HEK293 (cell line): Measurements from ENCODE around the gene TCEAL4.

Source experiments
- CTCF ChIA-PET: fragments of 350-600 bp; formaldehyde crosslinking; extraction: SDS; loops from one replicate; lab custom pipeline; 2021; ENCODE audit warnings: antibody characterized with exemption; lab: Yijun Ruan, JAX
- POLR2A ChIA-PET: fragments of 300-600 bp; formaldehyde crosslinking; extraction: SDS; loops from one replicate; lab custom pipeline; 2020; ENCODE audit warnings: antibody characterized with exemption, inconsistent platforms; lab: Yijun Ruan, JAX
- H3K27ac ChIP-seq: fragments of 200-500 bp; sonication (Bioruptor generic); 2 replicates; pipeline ENCODE4 v1.5.1; 2014; ENCODE audit warnings: low read depth, low read length, control low read depth, inconsistent platforms; ENCODE audit errors: extremely low read depth
- H3K36me3 ChIP-seq, 2 experiments: fragments of 200-500 bp in 1 of 2; sonication (Bioruptor generic) in 1 of 2; 1 replicate in 1 of 2; 2 replicates in 1 of 2; pipeline ENCODE4 v1.5.1; 2014 to 2017; ENCODE audit warnings: inconsistent platforms in 2 of 2, low read length in 2 of 2; ENCODE audit not compliant: control insufficient read depth in 2 of 2, insufficient read depth in 1 of 2
- H3K4me1 ChIP-seq: fragments of 200-500 bp; sonication (Bioruptor generic); 2 replicates; pipeline ENCODE4 v1.5.1; 2014; ENCODE audit warnings: mild to moderate bottlenecking, low read length, inconsistent platforms; ENCODE audit not compliant: control insufficient read depth, insufficient read depth
- H3K4me3 ChIP-seq: 2 replicates; pipeline ENCODE4 v1.5.1; 2011; ENCODE audit warnings: low read depth, mild to moderate bottlenecking, control low read depth, low read length, moderate library complexity
- H3K9me3 ChIP-seq: fragments of 200-500 bp; sonication (Bioruptor generic); 2 replicates; pipeline ENCODE4 v1.5.1; 2014; ENCODE audit warnings: low read depth, low read length, inconsistent platforms; ENCODE audit not compliant: control insufficient read depth, insufficient read depth
- BCL11B ChIP-seq: fragments of 450-650 bp; formaldehyde crosslinking; IDR thresholded peaks from 2 replicates; pipeline ENCODE4 v1.5.1; 2016; ENCODE audit warnings: low read depth, missing biosample characterization, missing genetic modification characterization
- KLF16 ChIP-seq: fragments of 450-650 bp; formaldehyde crosslinking; IDR thresholded peaks from 2 replicates; pipeline ENCODE4 v1.5.1; 2017; ENCODE audit warnings: missing biosample characterization, missing genetic modification characterization
- KLF9 ChIP-seq: fragments of 450-650 bp; formaldehyde crosslinking; IDR thresholded peaks from 2 replicates; pipeline ENCODE4 v1.5.1; 2016; ENCODE audit warnings: missing biosample characterization, missing genetic modification characterization, low read depth
- PRDM1 ChIP-seq: fragments of 450-650 bp; formaldehyde crosslinking; IDR thresholded peaks from 2 replicates; pipeline ENCODE4; 2016; ENCODE audit warnings: missing biosample characterization, missing genetic modification characterization
- RBAK ChIP-seq: fragments of 450-650 bp; formaldehyde crosslinking; IDR thresholded peaks from 2 replicates; pipeline ENCODE4 v1.5.1; 2016; ENCODE audit warnings: missing biosample characterization, missing genetic modification characterization
- SCRT2 ChIP-seq: fragments of 450-650 bp; formaldehyde crosslinking; IDR thresholded peaks from 2 replicates; pipeline ENCODE4 v1.5.1; 2016; ENCODE audit warnings: missing biosample characterization, missing genetic modification characterization
- TCF7L2 ChIP-seq: IDR thresholded peaks from 2 replicates; pipeline ENCODE4 v1.6.1; 2011; ENCODE audit warnings: low read depth, mild to moderate bottlenecking, inconsistent platforms, low read length, moderate library complexity, borderline replicate concordance
- ZNF112 ChIP-seq: fragments of 450-650 bp; formaldehyde crosslinking; IDR thresholded peaks from 2 replicates; pipeline ENCODE4 v1.5.0; 2017; ENCODE audit warnings: missing biosample characterization, missing genetic modification characterization
- ZNF121 ChIP-seq: fragments of 450-650 bp; formaldehyde crosslinking; IDR thresholded peaks from 2 replicates; pipeline ENCODE4 v1.5.1; 2016; ENCODE audit warnings: missing biosample characterization, missing genetic modification characterization
- ZNF146 ChIP-seq: fragments of 450-650 bp; formaldehyde crosslinking; IDR thresholded peaks from 2 replicates; pipeline ENCODE4 v1.5.1; 2016; ENCODE audit warnings: missing biosample characterization, missing genetic modification characterization
- ZNF169 ChIP-seq: fragments of 450-650 bp; formaldehyde crosslinking; IDR thresholded peaks from 2 replicates; pipeline ENCODE4 v1.5.1; 2016; ENCODE audit warnings: missing biosample characterization, missing genetic modification characterization
- ZNF211 ChIP-seq: fragments of 450-650 bp; formaldehyde crosslinking; IDR thresholded peaks from 2 replicates; pipeline ENCODE4 v1.5.1; 2016; ENCODE audit warnings: low read depth, missing biosample characterization, missing genetic modification characterization
- ZNF223 ChIP-seq: fragments of 450-650 bp; formaldehyde crosslinking; IDR thresholded peaks from 2 replicates; pipeline ENCODE4 v1.5.1; 2016; ENCODE audit warnings: missing biosample characterization, missing genetic modification characterization
- ZNF248 ChIP-seq: fragments of 450-650 bp; formaldehyde crosslinking; IDR thresholded peaks from 2 replicates; pipeline ENCODE4 v1.5.1; 2017; ENCODE audit warnings: missing biosample characterization, missing genetic modification characterization
- ZNF510 ChIP-seq: fragments of 450-650 bp; formaldehyde crosslinking; IDR thresholded peaks from 2 replicates; pipeline ENCODE4 v1.5.1; 2018; ENCODE audit warnings: mild to moderate bottlenecking, missing genetic modification characterization, missing biosample characterization; ENCODE audit not compliant: insufficient replicate concordance
- ZNF600 ChIP-seq: fragments of 450-650 bp; formaldehyde crosslinking; IDR thresholded peaks from 2 replicates; pipeline ENCODE4 v1.5.1; 2016; ENCODE audit warnings: missing biosample characterization, missing genetic modification characterization
- ZNF629 ChIP-seq: fragments of 450-650 bp; formaldehyde crosslinking; IDR thresholded peaks from 2 replicates; pipeline ENCODE4 v1.5.1; 2017; ENCODE audit warnings: missing biosample characterization, missing genetic modification characterization
- ZNF664 ChIP-seq: fragments of 450-650 bp; formaldehyde crosslinking; IDR thresholded peaks from 2 replicates; pipeline ENCODE4 v1.5.1; 2016; ENCODE audit warnings: missing biosample characterization, missing genetic modification characterization
- ZNF792 ChIP-seq: fragments of 450-650 bp; formaldehyde crosslinking; IDR thresholded peaks from 2 replicates; pipeline ENCODE4 v1.5.1; 2016; ENCODE audit warnings: missing biosample characterization, missing genetic modification characterization
- TF ChIP-seq, protein P1 (sequence below): fragments of 450-650 bp; formaldehyde crosslinking; IDR thresholded peaks from 2 replicates; pipeline ENCODE4; 2016; ENCODE audit warnings: missing biosample characterization, missing genetic modification characterization
- TF ChIP-seq, protein P2 (sequence below): fragments of 450-650 bp; formaldehyde crosslinking; IDR thresholded peaks from 2 replicates; pipeline ENCODE4 v1.5.1; 2017; ENCODE audit warnings: missing biosample characterization, missing genetic modification characterization
- TF ChIP-seq, protein P3 (sequence below): fragments of 450-650 bp; formaldehyde crosslinking; IDR thresholded peaks from 2 replicates; pipeline ENCODE4 v1.5.1; 2016; ENCODE audit warnings: missing biosample characterization, missing genetic modification characterization
- TF ChIP-seq, protein P4 (sequence below): fragments of 450-650 bp; formaldehyde crosslinking; IDR thresholded peaks from 2 replicates; pipeline ENCODE4 v1.5.1; 2016; ENCODE audit warnings: missing biosample characterization, missing genetic modification characterization
- TF ChIP-seq, protein P5 (sequence below): fragments of 450-650 bp; IDR thresholded peaks from 2 replicates; pipeline ENCODE4 v1.5.1; 2018; ENCODE audit warnings: missing biosample characterization, missing genetic modification characterization
- TF ChIP-seq, protein P6 (sequence below): sonication (generic); formaldehyde crosslinking; IDR thresholded peaks from 2 replicates; pipeline ENCODE4 v1.8.1; 2022; ENCODE audit warnings: mild to moderate bottlenecking, moderate library complexity, missing genetic modification reagents

The TCEAL4 gene

DNA sequence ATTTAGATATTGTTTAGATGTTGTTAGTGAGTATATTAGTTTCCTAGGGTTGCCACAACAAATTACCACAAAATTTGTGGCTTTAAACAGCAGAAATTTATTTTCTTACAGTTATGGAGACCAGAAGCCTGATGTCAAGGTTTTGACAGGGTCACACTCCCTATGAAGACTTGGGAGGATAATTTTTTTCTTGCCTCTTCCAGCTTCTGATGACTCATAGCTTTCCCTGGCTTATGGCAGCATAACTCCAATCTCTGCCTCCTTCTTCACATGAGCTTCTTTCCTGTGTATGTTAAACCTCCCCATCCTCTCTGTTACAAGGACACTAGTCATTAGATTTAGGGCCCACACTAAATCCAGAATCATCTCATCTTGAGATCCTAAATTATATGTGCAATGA, 45.2 kb upstream of the TCEAL4 start:
- H3K4me3 ChIP-seq = no peak overlapping the region
- ChIA-PET POLR2A (no interaction called here), CTCF (interaction anchor here (0.5 kb wide), 1 partner anchor 18 kb away, joined by 5 read pairs; no protein-coding TSS in a partner anchor)
- TF ChIP-seq ZNF664 (tag by site-specific recombination) (no peak), ZNF169 (tag by site-specific recombination) (no peak), KLF9 (no peak), ZNF629 (no peak), ZNF112 (tag by site-specific recombination) (no peak), PRDM1 (tag by site-specific recombination) (no peak)
- TF ChIP-seq, protein P1, sequence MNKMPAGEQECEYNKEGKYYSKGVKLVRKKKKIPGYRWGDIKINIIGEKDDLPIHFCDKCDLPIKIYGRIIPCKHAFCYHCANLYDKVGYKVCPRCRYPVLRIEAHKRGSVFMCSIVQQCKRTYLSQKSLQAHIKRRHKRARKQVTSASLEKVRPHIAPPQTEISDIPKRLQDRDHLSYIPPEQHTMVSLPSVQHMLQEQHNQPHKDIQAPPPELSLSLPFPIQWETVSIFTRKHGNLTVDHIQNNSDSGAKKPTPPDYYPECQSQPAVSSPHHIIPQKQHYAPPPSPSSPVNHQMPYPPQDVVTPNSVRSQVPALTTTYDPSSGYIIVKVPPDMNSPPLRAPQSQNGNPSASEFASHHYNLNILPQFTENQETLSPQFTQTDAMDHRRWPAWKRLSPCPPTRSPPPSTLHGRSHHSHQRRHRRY (tag by site-specific recombination) = no peak
- TF ChIP-seq, protein P2, sequence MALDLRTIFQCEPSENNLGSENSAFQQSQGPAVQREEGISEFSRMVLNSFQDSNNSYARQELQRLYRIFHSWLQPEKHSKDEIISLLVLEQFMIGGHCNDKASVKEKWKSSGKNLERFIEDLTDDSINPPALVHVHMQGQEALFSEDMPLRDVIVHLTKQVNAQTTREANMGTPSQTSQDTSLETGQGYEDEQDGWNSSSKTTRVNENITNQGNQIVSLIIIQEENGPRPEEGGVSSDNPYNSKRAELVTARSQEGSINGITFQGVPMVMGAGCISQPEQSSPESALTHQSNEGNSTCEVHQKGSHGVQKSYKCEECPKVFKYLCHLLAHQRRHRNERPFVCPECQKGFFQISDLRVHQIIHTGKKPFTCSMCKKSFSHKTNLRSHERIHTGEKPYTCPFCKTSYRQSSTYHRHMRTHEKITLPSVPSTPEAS (tag by site-specific recombination) = no peak
- no peak overlapping the region for H3K27ac ChIP-seq
- H3K4me1 ChIP-seq = no peaks in the 10 kb centered on the region
- H3K36me3 ChIP-seq = no peaks in the 10 kb centered on the region
- H3K9me3 ChIP-seq = no peaks in the 10 kb centered on the region

DNA sequence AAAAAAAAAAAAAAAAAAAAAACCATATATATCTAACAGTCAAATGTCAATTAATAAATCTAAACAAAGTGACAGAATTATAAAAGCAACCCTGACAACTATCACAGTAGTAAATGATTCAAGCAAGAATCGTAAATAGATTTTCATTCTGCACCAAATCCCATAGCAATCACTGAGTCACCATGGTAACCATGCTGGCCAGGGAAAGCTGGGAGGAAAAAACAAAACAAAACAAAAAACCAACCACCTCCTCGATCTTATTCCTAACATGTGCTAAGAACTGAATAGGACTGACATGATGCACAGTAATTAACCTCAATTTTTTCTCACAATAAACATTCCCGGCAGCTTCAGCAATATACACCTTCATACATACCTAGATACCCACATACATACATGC, 35.4 kb upstream of the TCEAL4 start:
- Histone ChIP-seq H3K4me3 (no peak overlapping the region), H3K9me3 (no peaks in the 10 kb centered on the region), H3K27ac (no peak overlapping the region), H3K4me1 (no peaks in the 10 kb centered on the region), H3K36me3 (no peaks in the 10 kb centered on the region)
- TF ChIP-seq, protein P3, sequence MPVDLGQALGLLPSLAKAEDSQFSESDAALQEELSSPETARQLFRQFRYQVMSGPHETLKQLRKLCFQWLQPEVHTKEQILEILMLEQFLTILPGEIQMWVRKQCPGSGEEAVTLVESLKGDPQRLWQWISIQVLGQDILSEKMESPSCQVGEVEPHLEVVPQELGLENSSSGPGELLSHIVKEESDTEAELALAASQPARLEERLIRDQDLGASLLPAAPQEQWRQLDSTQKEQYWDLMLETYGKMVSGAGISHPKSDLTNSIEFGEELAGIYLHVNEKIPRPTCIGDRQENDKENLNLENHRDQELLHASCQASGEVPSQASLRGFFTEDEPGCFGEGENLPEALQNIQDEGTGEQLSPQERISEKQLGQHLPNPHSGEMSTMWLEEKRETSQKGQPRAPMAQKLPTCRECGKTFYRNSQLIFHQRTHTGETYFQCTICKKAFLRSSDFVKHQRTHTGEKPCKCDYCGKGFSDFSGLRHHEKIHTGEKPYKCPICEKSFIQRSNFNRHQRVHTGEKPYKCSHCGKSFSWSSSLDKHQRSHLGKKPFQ (tag by site-specific recombination) = no peak
- TF ChIP-seq ZNF146 (tag by site-specific recombination) (no peak), RBAK (tag by site-specific recombination) (no peak), ZNF600 (tag by site-specific recombination) (no peak), ZNF211 (tag by site-specific recombination) (no peak), SCRT2 (tag by site-specific recombination) (no peak), ZNF510 (tag by site-specific recombination) (no peak), ZNF121 (tag by site-specific recombination) (no peak)
- CTCF ChIA-PET = interaction anchor here (0.7 kb wide), 1 partner anchor 311 kb away, joined by 3 read pairs; no protein-coding TSS in a partner anchor
- POLR2A ChIA-PET = no interaction called here

DNA sequence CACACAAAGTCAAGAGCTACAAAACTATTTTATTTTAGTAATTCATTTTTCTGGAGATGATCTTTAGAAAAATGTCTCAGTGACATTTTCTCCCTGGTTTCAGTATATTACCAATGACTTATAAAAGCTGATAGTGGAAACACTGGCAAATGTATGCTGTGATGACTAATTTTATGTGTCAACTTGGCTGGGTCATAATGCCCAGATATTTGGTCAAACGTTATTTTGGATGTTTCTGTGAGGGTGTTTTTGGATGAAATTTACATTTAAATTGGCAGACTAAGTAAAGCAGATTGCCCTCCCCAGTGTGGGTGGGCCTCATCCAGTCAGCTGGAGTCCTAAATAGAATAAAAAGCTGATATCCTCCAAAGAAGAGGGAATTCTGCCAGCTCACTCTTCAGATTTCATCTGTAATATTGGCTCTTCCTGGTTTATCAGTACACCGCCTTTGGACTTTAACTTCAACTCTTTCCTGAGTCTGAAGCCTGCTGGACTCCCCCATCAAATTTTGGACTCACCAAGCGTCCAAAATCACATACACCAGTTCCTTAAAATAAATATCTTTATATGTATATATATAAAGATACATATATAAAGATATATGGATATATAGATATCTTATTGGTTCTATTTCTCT, 34.8 kb upstream of the TCEAL4 start:
- H3K9me3 ChIP-seq = no peaks in the 10 kb centered on the region
- CTCF ChIA-PET = interaction anchor here (0.7 kb wide), 1 partner anchor 310 kb away, joined by 3 read pairs; no protein-coding TSS in a partner anchor
- no peak overlapping the region for H3K4me3 ChIP-seq
- no peak overlapping the region for H3K27ac ChIP-seq
- H3K4me1 ChIP-seq = no peaks in the 10 kb centered on the region
- TF ChIP-seq, protein P4, sequence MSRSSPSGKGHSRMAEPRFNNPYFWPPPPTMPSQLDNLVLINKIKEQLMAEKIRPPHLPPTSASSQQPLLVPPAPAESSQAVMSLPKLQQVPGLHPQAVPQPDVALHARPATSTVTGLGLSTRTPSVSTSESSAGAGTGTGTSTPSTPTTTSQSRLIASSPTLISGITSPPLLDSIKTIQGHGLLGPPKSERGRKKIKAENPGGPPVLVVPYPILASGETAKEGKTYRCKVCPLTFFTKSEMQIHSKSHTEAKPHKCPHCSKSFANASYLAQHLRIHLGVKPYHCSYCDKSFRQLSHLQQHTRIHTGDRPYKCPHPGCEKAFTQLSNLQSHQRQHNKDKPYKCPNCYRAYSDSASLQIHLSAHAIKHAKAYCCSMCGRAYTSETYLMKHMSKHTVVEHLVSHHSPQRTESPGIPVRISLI = no peak
- TF ChIP-seq ZNF792 (tag by site-specific recombination) = no peak
- TF ChIP-seq, protein P5, sequence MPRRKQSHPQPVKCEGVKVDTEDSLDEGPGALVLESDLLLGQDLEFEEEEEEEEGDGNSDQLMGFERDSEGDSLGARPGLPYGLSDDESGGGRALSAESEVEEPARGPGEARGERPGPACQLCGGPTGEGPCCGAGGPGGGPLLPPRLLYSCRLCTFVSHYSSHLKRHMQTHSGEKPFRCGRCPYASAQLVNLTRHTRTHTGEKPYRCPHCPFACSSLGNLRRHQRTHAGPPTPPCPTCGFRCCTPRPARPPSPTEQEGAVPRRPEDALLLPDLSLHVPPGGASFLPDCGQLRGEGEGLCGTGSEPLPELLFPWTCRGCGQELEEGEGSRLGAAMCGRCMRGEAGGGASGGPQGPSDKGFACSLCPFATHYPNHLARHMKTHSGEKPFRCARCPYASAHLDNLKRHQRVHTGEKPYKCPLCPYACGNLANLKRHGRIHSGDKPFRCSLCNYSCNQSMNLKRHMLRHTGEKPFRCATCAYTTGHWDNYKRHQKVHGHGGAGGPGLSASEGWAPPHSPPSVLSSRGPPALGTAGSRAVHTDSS = no peak
- TF ChIP-seq KLF9 = no peak
- TF ChIP-seq ZNF223 (tag by site-specific recombination) = no peak
- TF ChIP-seq, protein P6, sequence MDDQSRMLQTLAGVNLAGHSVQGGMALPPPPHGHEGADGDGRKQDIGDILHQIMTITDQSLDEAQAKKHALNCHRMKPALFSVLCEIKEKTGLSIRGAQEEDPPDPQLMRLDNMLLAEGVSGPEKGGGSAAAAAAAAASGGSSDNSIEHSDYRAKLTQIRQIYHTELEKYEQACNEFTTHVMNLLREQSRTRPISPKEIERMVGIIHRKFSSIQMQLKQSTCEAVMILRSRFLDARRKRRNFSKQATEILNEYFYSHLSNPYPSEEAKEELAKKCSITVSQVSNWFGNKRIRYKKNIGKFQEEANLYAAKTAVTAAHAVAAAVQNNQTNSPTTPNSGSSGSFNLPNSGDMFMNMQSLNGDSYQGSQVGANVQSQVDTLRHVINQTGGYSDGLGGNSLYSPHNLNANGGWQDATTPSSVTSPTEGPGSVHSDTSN (CRISPR knock-in tag) = no peak
- no peak for TF ChIP-seq KLF16
- TF ChIP-seq BCL11B = no peak
- TF ChIP-seq TCF7L2 = no peak
- no peak for TF ChIP-seq ZNF248 (tag by site-specific recombination)
- POLR2A ChIA-PET = no interaction called here
- no peaks in the 10 kb centered on the region for H3K36me3 ChIP-seq
